ENCODE results near the gene RNU1-1.
"Not testable (repeated sequence)": the region's sequence is repeated elsewhere in the genome, so short reads cannot be mapped to it uniquely, and the experiment has no call there.

GRCh38 chr1:16534829-16535456 lies 20.9 kb upstream of the RNU1-1 start:
- TF ChIP-seq CTCF, EP300 (IDR thresholded peaks at IDR 0.05): not testable (repeated sequence)
